Erythroblast (primary cell): Measurements from ENCODE around the gene ESR1.

Experiments used
- GATA1 ChIP-seq: IDR thresholded peaks from 2 replicates; pipeline ENCODE4 v1.6.1; 2011; ENCODE audit warnings: low read depth, mild to moderate bottlenecking, control low read depth, low read length, moderate library complexity
- POLR2A ChIP-seq: IDR thresholded peaks from 2 replicates; pipeline ENCODE4 v1.6.1; 2011; ENCODE audit warnings: mild to moderate bottlenecking, low read length

GRCh38 chr6:151826517-151827142, 19.1 kb downstream of the ESR1 start:
- no peak for TF ChIP-seq POLR2A
- TF ChIP-seq GATA1, result no peak
